SKM-1 treated with dmso at 0.1 percent for 144 hours (cell line): ENCODE measurements around the gene USP24.
"Not testable (repeated sequence)": the region's sequence is repeated elsewhere in the genome, so short reads cannot be mapped to it uniquely, and the experiment has no call there.

Source experiments
- DNase-seq: peaks from one replicate; lab custom pipeline; 2025; ENCODE audit not compliant: unreplicated experiment; lab: John Stamatoyannopoulos, UW

The USP24 gene

DNA sequence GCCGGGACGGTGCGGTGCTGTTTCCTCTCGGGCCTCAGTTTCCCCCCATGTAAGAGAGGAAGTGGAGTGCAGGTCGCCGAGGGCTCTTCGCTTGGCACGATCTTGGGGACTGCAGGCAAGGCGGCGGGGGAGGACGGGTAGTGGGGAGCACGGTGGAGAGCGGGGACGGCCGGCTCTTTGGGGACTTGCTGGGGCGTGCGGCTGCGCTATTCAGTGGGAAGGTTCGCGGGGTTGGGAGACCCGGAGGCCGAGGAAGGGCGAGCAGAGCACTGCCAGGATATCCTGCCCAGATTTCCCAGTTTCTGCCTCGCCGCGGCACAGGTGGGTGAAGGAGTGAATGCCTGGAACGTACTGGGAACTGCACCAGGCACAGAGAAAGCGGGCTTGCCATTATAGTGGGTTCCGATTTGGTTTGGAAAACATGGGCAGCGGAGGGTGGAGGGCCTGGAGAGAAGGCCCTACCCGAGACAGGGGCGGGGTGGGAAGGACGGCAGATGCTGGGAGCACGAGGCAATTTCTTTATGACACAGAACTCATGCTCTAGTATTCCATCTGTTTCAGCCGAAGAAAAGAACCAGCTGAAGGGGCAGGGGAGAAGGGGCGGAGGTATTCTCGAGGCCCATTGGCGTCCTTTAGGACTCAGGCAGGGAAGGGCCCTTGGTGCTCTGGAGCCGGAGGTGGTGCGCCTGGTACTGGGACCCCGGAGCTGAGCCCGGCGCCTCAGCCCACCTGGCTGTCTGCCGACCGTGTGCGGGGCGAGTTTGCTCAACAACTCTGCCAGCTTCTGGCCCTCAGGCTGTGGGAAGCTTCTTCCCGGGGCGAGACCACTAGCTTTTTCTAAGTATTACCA lies 174.9 kb downstream of the USP24 start:
- no peak for DNase-seq

DNA sequence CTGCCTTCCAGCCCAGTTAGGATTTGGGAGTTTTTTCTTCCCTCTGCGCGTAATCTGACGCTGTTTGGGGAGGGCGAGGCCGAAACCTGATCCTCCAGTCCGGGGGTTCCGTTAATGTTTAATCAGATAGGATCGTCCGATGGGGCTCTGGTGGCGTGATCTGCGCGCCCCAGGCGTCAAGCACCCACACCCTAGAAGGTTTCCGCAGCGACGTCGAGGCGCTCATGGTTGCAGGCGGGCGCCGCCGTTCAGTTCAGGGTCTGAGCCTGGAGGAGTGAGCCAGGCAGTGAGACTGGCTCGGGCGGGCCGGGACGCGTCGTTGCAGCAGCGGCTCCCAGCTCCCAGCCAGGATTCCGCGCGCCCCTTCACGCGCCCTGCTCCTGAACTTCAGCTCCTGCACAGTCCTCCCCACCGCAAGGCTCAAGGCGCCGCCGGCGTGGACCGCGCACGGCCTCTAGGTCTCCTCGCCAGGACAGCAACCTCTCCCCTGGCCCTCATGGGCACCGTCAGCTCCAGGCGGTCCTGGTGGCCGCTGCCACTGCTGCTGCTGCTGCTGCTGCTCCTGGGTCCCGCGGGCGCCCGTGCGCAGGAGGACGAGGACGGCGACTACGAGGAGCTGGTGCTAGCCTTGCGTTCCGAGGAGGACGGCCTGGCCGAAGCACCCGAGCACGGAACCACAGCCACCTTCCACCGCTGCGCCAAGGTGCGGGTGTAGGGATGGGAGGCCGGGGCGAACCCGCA lies 175.7 kb downstream of the USP24 start, which contains the start of gene PCSK9:
TSS of gene PCSK9 (plus strand) at position 207 of the 741 bp plus-strand sequence. CDS start at position 497, 290 bp downstream.
- DNase-seq = no peak

DNA sequence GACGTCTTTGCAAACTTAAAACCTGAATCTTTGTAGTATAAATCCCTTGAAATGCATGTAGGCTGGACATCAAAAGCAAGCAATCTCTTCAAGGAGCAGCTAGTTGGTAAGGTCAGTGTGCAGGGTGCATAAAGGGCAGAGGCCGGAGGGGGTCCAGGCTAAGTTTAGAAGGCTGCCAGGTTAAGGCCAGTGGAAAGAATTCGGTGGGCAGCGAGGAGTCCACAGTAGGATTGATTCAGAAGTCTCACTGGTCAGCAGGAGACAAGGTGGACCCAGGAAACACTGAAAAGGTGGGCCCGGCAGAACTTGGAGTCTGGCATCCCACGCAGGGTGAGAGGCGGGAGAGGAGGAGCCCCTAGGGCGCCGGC lies 176.2 kb downstream of the USP24 start:
- DNase-seq = no peak

DNA sequence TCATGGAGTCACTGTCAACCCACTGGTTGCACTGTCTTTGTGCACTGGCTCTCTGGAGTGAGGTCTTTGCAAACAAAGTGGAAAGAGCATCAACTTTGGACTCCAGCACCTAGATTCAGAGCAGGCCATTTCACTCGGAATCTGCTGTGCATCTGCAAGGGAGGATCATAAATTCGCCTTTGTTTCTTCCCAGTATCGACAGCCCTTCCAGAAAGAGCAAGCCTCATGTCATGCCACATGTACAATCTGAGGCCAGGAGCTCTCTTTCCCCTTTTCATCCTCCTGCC lies 176.7 kb downstream of the USP24 start:
- no peak for DNase-seq

DNA sequence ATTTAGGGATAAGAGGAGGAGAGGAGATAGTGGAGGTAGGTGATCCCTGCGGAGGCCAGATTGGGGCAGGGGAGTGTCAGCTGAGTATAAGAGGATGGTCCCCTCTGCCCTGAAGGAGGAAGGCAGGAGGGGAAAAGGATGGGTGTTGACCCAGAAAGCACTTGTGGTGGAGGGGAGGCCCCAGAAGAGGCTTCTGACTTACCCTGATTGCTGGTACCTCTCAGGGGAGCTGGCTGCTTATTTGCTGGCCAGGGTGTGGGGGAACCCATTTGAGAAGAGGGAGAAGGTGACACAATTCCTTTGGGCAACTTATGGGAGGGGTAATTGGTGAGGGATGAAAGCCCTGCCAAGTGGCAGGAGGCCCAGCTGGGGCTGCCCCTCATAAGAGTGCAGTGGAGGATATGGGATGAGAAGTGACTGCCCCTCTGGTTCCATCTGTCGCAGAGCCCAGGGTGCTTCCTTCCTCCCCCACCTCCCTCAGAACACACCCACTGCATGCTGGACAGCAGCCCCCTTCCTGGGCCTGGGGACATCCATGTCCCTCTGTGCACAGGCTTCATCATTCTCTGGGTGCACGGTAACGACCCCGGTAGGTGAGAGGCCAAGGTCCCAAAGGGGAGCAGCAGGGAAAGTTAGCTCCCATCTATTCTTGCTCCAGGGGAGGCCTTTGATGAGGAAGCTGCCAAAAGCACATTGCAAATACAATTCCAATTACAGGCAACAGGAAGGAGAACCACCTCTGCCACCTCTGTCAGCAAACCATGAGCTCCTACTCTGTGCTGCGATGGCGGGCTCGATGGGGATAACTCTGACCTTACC lies 177.2 kb downstream of the USP24 start:
- no peak for DNase-seq

DNA sequence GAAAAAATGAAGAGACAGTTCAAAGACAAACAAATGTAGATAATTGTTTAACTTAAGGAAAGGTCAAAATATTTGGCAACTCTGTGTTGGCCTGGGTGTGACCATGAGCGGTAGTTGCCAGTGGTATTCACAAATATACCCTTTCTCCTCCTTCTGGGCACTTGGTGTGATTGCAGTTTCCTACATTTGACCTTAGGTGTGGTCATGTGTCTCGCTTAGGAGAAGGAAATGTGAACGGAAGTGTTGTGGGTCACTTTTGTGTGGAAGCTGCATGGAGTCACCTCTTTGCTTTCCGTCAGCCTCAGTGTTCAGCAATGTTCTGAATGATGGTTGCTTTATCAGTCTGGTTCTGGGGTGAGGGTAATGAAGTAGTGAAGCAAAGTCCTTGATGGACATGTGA lies 179.3 kb downstream of the USP24 start:
- DNase-seq = peak; percentile 86

DNA sequence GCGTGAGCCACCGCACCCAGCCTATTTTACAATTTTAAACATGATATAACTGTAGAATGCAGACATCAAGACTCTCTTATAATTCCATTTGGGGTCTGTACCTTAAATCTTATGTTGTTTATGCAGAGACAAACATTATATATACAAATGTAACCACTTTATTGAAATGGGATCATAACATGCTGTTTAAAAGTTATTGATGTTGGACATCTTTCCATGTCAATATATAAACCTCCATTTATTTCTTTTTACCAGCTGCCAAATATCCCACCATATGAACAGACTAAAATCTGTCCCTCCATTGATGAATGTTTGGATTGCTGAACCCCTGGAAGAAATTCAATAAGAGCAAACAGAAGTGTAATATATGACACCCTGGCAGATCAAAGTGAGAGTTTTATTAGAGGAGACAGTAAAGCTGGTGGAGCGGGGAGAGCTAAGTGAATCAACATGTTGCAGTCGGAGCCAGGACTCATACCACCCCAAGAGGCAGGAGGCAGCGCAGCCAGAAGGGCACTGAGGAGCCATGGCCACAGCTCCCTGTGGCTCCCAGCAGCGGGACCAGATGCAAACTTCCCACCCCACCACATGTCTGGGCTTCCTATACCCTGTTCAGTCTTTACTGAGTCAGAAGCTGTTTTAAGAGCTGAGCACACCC lies 180.6 kb downstream of the USP24 start:
- no peak for DNase-seq

DNA sequence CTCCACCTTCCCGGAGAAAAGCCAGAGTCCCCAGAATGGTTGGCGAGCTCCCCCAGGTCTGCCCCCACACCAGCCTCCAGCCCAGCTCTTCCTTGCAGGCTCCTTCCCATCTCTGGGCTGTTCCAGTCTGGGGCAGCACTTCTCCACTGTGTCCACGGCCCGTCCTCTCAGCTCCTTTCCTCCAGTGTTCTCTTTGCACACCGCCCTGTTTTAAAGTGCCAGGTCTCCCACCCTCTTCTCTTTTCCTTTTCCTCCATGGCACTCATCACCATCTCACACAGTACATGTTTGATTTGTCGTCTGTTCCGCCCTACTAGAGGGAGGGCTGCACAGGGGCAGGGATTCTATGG lies 181.9 kb downstream of the USP24 start:
- no peak for DNase-seq

DNA sequence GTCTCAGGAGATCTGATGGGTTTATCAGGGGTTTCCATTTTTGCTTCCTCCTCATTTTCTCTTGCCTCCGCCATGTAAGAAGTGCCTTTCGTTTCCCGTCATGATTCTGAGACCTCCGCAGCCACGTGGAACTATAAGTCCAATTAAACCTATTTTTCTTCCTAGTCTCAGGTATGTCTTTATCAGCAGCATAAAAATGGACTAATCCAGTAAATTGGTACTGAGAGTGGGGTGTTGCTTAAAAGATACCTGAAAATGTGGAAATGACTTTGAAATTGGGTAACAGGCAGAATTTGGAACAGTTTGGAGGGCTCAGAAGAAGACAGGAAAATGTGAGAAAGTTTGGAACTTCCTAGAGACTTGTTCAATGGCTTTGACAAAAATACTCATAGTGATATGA lies 184.1 kb downstream of the USP24 start:
- not testable (repeated sequence) for DNase-seq

DNA sequence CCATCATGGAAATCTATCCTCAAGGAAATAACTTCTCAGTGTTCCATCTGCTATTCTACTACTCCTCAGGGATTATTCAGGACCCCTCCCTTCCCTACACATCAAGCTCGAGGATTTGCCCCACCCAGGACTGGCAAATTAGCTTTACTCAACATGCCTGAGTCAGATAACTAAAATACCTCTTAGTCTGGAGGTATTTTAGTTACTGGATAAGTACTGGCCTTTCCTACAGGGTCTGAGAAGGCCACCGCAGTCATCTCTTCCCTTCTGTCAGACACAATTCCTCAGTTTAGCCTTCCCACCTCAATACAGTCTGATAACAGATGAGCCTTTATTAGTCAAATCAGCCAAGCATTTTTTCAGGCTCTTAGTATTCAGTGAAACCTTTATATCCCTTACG lies 188.5 kb downstream of the USP24 start:
- DNase-seq = not testable (repeated sequence)

DNA sequence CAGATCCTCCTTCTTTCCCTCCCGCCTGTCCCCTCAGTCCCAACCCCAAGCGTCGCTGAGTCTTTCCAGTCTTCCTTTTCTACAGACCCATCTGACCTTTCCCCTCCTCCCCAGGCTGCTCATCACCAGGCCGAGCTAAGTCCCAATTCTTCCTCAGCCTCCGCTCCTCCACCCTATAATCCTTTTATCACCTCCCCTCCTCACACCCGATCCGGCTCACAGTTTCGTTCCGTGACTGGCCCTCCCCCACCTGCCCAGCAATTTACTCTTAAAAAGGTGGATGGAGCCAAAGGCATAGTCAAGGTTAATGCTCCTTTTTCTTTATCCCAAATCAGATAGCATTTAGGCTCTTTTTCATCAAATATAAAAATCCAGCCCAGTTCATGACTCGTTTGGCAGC lies 191.0 kb downstream of the USP24 start:
- DNase-seq = not testable (repeated sequence)

DNA sequence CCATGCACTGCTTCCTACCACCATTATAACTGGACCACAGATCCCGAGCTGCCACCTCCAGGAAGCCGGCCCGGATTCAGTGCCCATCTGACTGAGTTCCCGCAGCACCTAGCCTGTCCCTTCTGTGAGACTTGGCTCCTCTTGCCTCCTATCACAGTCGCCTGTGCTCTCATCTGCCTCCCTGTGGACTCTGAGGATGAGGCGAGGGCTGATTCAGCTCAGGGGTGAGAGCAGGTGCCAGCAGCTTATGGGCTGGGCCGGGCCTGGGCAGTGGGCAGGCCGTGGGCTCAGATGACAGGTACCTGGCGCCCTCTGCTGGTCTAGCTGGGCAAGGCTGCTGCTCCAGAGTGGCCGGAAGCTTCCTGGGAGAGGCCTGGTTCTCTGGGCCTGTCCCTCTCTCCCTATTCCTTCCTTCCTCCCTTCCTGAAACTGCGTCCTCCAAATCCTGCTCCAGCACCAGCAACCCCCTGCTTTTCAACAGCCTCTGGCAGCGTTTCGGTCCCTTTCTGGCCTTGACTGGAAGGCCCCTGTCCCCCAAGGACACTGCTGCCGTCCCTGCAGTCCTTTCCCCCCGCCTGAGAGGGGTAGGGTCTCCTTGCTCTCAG lies 193.1 kb downstream of the USP24 start:
- DNase-seq = peak; percentile 56

DNA sequence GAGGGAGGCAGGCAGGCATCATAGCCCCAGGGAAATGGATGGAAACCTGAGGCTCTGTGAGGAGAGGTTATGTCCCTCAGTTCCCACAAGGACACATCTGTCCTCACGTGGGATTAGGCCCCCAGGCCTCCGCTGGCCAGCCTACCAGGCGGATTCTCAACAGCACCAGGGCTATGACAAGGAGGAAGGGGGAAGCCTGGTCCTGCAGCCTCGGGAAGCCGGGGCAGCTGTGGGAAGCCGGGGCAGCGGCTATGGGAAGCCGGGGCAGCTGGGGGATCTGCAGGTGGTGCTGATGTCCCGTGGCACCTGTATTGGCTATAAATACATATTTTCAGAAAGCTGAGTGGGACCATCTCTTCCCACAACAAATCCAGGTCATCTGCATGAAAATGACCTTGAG lies 196.8 kb downstream of the USP24 start:
- DNase-seq = no peak
